HEK293T (cell line): ENCODE results near the gene RETREG2.

Source experiments
- CTCF ChIA-PET: fragments of 350-600 bp; formaldehyde crosslinking; extraction: SDS; loops from one replicate; lab custom pipeline; 2021; ENCODE audit warnings: antibody characterized with exemption, inconsistent platforms; lab: Yijun Ruan, JAX
- POLR2A ChIA-PET: fragments of 350-600 bp; formaldehyde crosslinking; extraction: SDS; loops from one replicate; lab custom pipeline; 2020; ENCODE audit warnings: antibody characterized with exemption, inconsistent platforms; lab: Yijun Ruan, JAX
- DNase-seq: peaks from one replicate; pipeline ENCODE4 v3.0.0; 2012; ENCODE audit warnings: mixed read lengths; ENCODE audit errors: extremely low spot score
- ARNT ChIP-seq: fragments of 450-650 bp; IDR thresholded peaks from 2 replicates; pipeline ENCODE4 v1.6.1; 2017; ENCODE audit warnings: mild to moderate bottlenecking
- BHLHE40 ChIP-seq: fragments of 450-650 bp; IDR thresholded peaks from 2 replicates; pipeline ENCODE4 v1.6.1; 2016; ENCODE audit warnings: mild to moderate bottlenecking, moderate library complexity, borderline replicate concordance
- CTBP1 ChIP-seq: fragments of 450-650 bp; IDR thresholded peaks from 2 replicates; pipeline ENCODE4 v1.6.1; 2016; ENCODE audit warnings: borderline replicate concordance
- ELF4 ChIP-seq: fragments of 450-650 bp; IDR thresholded peaks from 2 replicates; pipeline ENCODE4 v1.6.1; 2017; ENCODE audit warnings: antibody characterized with exemption
- FOXA1 ChIP-seq: fragments of 450-650 bp; IDR thresholded peaks from 2 replicates; pipeline ENCODE4 v1.6.1; 2016; ENCODE audit warnings: mild to moderate bottlenecking
- FOXK2 ChIP-seq: fragments of 450-650 bp; IDR thresholded peaks from 2 replicates; pipeline ENCODE4 v1.6.1; 2016; ENCODE audit warnings: mild to moderate bottlenecking
- FOXM1 ChIP-seq: fragments of 450-650 bp; IDR thresholded peaks from 2 replicates; pipeline ENCODE4 v1.6.1; 2017; ENCODE audit warnings: mild to moderate bottlenecking, borderline replicate concordance
- HDGF ChIP-seq: fragments of 450-650 bp; IDR thresholded peaks from 2 replicates; pipeline ENCODE4 v1.6.1; 2017; ENCODE audit warnings: antibody characterized with exemption, borderline replicate concordance
- L3MBTL2 ChIP-seq: fragments of 450-650 bp; conservative IDR thresholded peaks from 2 replicates; pipeline ENCODE4 v1.6.1; 2016; ENCODE audit warnings: mild to moderate bottlenecking
- LEF1 ChIP-seq: fragments of 450-650 bp; IDR thresholded peaks from 2 replicates; pipeline ENCODE4 v1.6.1; 2017; ENCODE audit warnings: mild to moderate bottlenecking, borderline replicate concordance
- NFRKB ChIP-seq: fragments of 450-650 bp; IDR thresholded peaks from 2 replicates; pipeline ENCODE4 v1.6.1; 2016; ENCODE audit warnings: mild to moderate bottlenecking, moderate library complexity
- PKNOX1 ChIP-seq: fragments of 450-650 bp; IDR thresholded peaks from 2 replicates; pipeline ENCODE4 v1.6.1; 2016
- SP1 ChIP-seq: fragments of 450-650 bp; IDR thresholded peaks from 2 replicates; pipeline ENCODE4 v1.6.1; 2017
- SUZ12 ChIP-seq: fragments of 450-650 bp; IDR thresholded peaks from 2 replicates; pipeline ENCODE4 v1.6.1; 2016; ENCODE audit warnings: mild to moderate bottlenecking
- TARDBP ChIP-seq: fragments of 450-650 bp; IDR thresholded peaks from 2 replicates; pipeline ENCODE4 v1.6.1; 2016
- ZNF384 ChIP-seq: fragments of 450-650 bp; IDR thresholded peaks from 2 replicates; pipeline ENCODE4 v1.6.1; 2016

RETREG2 gene

DNA sequence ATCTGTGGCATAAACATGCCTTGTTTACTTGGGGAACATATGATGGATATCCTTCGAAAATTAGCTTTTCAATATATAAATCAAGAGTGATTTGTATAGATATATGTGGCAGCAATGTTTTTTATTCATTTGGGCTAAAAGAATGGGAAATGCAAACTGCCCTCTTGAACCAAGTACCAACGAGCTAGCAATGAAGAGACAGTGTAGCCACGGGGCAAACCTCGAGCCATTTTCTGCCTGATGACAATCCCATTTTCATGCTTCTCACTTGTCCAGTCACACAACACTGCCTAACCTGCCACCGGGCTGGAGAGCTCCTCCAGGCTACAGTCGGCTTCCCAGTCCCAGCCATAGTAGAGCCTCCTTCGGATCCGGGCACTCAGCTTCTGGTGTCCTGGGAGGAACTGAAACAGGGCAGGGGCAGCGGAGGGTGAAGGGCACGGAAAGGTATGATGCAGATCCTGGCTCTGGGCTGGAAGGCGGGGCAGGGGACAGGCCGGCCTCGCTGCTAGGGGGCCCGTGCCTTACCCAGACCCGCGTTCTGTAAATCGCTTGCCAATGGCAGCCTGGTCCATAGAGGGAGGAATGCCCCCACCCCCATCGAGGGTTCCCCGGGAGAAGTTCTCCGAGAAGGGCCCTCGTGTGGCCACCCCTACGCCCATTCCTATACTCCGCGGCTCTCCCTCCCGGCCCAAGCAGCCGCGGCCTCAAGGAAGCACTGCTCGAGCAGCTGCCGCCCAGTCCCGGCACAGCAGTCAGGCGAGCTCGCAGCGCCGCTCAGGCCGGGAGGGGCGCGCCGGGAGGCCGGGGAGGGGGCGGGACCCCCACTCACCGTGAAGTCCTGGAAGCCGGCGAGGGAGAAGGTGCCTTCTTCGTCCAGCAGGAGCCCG lies 1.9 kb upstream of the RETREG2 start:
- POLR2A ChIA-PET = interaction anchor here (0.6 to 2.5 kb wide), 26 partner anchors 9 to 289 kb away, joined by 3 to 25 read pairs (median 4); partner anchors contain the start of genes ABCB6, ANKZF1, ATG9A and CDK5R2
- CTCF ChIA-PET = interaction anchor here (0.7 to 1.6 kb wide), 6 partner anchors 19 to 176 kb away, joined by 3 to 7 read pairs (median 3); partner anchors contain the start of gene DNAJB2
- peak; percentile 35 for DNase-seq
- TF ChIP-seq PKNOX1 (no peak), FOXK2 (no peak), TARDBP (no peak), NFRKB (no peak), SP1 (no peak), FOXA1 (no peak)

DNA sequence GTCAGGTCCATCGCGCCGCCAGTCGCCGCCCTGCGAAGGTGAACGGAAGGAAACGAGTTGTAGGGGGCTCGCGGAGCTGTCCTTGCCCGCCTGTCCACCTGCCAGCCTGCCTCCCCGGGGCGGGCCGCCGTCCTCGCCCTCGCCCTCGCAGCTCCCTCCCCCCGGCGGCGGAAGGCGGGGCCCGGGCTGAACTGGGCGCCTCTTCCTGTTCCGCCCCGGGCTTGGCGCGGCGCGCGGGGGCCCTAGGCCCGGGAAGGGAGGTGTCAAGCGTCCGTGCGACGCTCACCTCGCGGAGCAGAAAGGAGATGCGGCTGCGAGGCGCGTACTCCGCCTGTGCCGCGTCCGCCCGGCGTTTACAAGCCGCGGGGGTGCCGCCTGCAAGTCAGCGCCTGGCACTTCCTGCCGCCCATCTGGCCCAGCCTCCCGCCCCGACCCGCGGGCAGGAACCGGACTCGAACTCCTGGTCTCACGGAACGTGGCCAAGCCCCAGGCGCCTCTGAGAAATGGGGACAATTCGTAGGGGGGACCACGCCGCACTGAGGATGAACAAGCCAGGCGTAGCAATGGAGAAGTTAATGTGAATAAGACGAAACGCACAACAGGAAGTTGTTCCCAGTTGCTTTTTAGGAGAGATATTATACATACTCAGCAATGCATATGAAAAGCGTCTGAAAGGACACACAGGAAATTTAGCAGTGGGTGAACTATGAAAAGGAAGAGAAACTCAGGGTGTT lies 1.1 kb upstream of the RETREG2 start, which contains the start of gene CNPPD1:
CNPPD1 (minus strand) TSS at position 108 of the 734 bp plus-strand sequence; CDS start at position 11, 97 bp downstream.
- POLR2A ChIA-PET = interaction anchor here (0.6 to 2.5 kb wide), 25 partner anchors 10 to 290 kb away, joined by 3 to 25 read pairs (median 4); partner anchors contain the start of genes ABCB6, ANKZF1, ATG9A and CDK5R2
- CTCF ChIA-PET = interaction anchor here (1.1 to 1.6 kb wide), 3 partner anchors 31 to 118 kb away, joined by 3 to 7 read pairs (median 5); partner anchors contain the start of gene DNAJB2
- DNase-seq = peak; percentile 70
- no peak for TF ChIP-seq BHLHE40
- TF ChIP-seq ARNT = no peak
- peak; percentile 27; the same call in 1 of the 2 replicates for TF ChIP-seq FOXM1
- peak; percentile 61 for TF ChIP-seq L3MBTL2
- TF ChIP-seq FOXK2 = no peak

DNA sequence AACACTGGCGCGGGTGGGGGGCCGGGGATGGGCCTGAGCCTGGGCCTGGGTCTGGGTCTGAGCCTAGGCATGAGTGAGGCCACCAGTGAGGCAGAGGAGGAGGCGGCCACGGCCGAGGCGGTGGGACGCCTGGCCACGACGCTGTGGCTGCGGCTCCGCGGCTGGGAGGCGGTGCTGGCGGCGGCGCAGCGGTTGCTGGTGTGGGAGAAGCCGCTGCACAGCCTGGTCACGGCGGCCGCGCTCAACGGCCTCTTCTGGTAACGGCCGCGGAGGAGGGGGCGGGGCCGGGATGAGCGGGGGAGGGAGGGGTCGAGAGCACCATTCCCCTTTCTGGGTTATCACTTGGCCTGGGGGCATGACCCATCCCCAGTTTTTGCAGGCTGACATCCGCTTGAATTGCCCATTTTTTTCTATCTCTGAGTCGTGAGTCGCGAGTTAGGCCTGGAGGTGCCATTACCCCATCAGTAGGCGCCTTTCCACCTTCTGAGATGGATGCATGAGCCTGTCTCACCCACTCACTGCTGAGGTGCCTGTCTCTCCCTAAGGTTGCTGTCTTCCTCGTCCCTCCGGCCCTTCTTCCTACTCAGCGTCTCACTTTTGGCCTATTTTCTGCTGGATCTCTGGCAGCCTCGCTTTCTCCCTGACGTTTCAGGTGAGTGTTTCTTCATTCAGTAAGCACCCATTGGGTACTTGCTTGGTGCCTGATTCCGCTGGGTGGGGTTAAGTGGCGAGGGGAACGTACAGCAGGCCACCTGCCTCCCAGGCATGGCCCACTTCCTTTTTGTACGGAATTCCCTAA lies 501 bp downstream of the RETREG2 start:
- CTCF ChIA-PET = no interaction called here
- peak; percentile 48 for DNase-seq
- no peak for TF ChIP-seq HDGF
- no peak for TF ChIP-seq FOXA1
- TF ChIP-seq SUZ12 = no peak
- POLR2A ChIA-PET = no interaction called here

- ChIA-PET POLR2A (no interaction called here), CTCF (interaction anchor here (0.9 kb wide), 1 partner anchor 115 kb away, joined by 3 read pairs; no protein-coding TSS in a partner anchor)
- no peak for DNase-seq
- no peak for TF ChIP-seq HDGF
- no peak for TF ChIP-seq ZNF384
- no peak for TF ChIP-seq FOXM1
- no peak for TF ChIP-seq ELF4
- TF ChIP-seq TARDBP = no peak
- TF ChIP-seq L3MBTL2 = no peak
- TF ChIP-seq LEF1 = no peak
These were observed 1.8 kb downstream of the RETREG2 start for GRCh38 chr2:219179601-219180465.

GRCh38 chr2:219180961-219181360 lies 2.9 kb downstream of the RETREG2 start:
- ChIA-PET POLR2A (no interaction called here), CTCF (interaction anchor here (0.9 kb wide), 1 partner anchor 114 kb away, joined by 3 read pairs; no protein-coding TSS in a partner anchor)
- TF ChIP-seq ARNT (no peak), NFRKB (no peak), FOXM1 (no peak), FOXK2 (no peak), CTBP1 (no peak), PKNOX1 (no peak), SUZ12 (no peak)
- DNase-seq = no peak

DNA sequence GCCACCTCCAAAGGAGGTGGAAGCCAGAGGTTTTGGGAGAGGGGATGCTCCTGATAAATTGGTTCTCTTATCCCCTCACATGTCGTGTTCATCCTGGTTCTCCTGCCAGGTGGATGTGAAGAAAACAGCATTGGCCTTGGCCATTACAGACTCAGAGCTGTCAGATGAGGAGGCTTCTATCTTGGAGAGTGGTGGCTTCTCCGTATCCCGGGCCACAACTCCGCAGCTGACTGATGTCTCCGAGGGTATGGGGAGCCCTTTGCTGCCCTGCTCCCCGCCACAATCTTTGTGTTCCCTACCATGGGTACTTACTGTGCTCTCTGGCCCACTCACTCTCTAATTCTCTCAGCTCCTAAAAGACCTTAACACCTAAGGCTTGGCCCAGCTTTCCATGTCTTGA lies 3.5 kb downstream of the RETREG2 start:
- TF ChIP-seq HDGF (no peak), SP1 (no peak), PKNOX1 (no peak), TARDBP (no peak), CTBP1 (no peak), L3MBTL2 (no peak), FOXM1 (no peak), LEF1 (no peak), ELF4 (no peak), SUZ12 (no peak), FOXA1 (no peak), NFRKB (no peak), ZNF384 (no peak)
- ChIA-PET CTCF (no interaction called here), POLR2A (no interaction called here)
- no peak for DNase-seq
